ENCODE measurements around the gene FSTL4.
A peak's percentile ranks its signal among the peaks of the same experiment; 100 is the strongest.
"Not testable (repeated sequence)": the region's sequence is repeated elsewhere in the genome, so short reads cannot be mapped to it uniquely, and the experiment has no call there.

Gene FSTL4

DNA sequence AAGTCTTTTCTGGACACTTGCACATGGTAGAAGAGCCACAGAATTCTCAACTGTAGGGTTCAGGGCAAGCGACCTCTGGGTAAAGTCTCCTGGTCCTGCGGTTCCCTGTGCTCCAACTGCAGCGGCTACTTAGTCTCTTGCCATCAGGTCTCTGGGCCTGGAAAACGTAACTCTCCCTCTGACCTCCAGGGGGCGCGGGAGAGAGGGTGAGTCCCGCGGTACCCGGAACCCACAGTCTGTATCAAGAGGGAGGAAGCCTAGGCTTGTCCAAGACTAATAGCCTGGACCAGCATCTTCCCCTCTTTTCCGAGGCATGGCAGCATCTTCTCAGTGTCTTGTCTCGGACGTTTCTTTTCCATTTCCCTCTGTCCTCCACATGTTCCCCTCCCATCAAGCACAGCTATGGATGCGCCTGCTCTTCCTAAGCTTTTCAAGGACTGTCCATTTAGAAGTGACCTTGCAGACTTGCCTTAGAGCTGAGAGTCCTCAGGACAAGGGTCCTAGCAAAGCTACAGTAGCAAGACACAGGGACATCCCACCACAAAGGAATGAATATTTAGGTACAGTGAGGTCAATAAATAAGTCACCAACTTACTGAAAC is 59.3 kb downstream of the FSTL4 start:
- DNase-seq (ENCODE audit: low read depth), result peak; percentile 62

DNA sequence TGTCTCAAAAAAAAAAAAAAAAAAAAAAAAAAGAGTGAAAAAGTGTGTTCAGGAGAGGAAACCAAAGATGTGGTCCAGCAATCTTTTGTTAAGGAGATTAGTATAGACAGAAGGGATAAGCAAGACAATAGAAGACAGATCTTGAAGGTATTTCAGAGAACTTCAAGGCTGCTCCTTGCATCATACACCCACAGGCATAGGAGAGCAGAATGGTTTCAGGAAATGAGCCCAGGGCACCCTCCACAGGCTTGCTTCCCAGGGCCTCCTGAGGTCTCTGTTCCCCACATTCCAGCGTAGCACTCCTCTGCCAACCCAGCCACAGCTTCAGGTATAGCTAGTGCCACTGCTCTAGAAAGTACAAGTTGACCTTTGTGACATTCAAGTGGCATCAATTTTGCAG is 65.8 kb downstream of the FSTL4 start:
- DNase-seq (ENCODE audit: low read depth), result no peak

DNA sequence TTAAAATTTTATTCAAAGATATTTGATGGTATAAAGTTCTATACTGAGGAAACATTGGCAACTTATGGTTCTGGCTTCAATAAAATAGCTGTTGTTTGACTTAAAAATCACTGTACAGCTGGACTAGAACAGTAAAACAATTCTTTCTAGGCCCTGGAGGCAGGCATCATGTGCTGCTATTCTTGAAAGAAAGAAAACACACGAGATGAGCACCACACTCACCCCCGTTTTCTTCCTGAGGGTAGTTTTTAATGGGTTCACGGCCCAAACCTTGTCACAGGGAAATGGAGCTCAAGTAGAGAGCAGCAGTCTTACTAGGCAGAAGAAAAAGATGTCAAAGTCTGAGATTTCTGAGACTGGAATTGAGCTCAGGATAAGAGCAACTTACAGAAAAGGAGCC is 68.0 kb downstream of the FSTL4 start:
- DNase-seq (ENCODE audit: low read depth), result no peak

DNA sequence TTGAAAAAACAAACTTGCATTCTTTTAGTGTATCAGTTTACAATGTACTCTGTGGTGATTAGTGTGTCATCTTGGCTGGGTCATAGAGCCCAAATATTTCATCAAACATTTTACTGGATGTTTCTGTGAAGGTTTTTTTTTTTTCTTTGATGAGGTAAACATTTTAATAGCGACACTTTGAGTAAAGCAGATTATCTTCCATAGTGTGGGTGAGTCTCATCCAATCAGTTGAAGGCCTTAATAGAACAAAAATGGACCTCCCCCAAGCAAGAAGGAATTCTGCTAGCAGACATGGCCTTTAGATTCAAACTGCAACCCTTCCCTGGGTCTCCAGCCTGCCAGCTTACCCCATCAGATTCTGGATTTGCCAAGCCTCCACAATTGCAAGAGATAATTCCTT is 72.5 kb downstream of the FSTL4 start:
- no peak for DNase-seq (ENCODE audit: low read depth)

DNA sequence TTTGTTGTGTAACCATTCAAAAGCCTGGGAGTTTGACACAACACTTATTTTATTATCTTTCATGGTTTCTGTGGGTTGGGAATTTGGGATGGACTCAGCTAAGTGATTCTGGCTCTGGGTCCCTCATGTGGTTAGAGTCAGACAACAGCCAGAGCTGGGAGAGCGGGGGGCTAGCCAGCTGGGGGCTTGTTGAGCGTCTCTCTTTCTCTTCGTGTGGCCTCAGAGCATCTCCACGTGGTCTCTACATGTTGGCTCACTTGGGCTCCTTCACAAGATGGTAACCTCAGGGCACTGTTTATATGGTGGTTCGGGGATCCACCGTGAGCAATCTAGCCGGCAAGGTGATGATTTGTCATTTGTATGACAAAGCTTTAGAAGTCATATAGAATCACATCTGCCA is 73.6 kb downstream of the FSTL4 start:
- no peak for DNase-seq (ENCODE audit: low read depth)

DNA sequence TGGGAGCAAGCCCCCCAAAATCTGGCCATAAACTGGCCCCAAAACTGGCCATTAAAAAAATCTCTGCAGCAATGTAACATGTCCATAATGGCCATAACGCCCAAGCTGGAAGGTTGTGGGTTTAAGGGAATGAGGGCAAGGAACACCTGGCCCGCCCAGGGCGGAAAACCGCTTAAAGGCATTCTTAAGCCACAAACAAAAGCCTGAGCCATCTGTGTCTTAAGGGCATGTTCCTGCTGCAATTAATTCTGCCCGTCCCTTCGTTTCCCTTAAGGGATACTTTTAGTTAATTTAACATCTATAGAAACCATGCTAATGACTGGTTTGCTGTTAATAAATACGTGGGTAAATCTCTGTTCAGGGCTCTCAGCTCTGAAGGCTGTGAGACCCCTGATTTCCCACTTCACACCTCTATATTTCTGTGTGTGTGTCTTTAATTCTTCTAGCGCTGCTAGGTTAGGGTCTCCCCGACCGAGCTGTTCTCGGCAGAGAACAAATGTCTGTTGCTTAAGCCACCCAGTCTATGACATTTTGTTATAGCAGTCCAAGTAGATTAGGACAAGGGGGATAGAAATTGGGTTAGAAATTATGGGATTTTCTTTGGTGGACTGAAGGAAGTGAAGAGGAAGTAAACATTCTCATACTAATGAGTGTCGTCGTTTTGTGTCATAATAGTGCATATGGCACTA is 77.0 kb downstream of the FSTL4 start:
- not testable (repeated sequence) for DNase-seq (ENCODE audit: low read depth)

DNA sequence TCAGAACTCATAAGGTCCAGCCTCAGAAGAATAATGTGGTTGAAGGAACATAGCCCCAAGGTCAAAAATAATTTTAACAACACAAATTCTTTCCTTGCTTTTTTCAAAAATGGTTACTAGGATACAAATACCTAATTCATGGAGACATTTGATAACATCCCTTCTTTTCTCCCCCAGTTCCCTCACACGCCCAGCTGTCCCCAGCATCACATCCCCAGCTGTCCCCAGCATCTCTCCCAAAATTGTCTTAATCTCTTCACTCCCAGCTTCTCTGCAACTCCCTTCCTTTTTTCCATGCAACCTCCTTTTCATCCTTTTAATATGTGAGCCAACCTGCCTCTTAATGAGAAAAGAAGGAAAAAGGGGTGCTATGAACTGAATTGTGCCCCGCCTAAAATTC is 77.8 kb downstream of the FSTL4 start:
- DNase-seq (ENCODE audit: low read depth), result no peak

DNA sequence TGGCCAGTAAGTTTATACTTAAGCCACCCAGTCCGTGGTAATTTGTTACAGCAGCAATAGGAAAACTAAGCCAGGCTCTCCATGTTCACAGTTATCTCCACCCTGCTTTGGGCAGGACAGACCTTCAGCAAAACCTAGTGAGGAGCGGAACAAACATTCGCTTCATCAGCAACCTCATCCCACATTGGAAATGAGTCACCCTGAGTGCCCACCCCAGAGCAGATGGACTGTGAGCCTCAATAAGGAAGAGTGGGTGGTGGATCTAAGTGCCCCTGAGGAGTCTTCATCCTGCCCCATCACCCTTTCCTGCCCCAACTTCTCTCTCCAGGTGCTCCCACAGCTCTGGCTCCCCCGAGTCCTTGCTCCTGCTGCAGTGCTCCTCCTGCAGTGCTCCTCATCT is 78.8 kb downstream of the FSTL4 start:
- DNase-seq (ENCODE audit: low read depth), result no peak

DNA sequence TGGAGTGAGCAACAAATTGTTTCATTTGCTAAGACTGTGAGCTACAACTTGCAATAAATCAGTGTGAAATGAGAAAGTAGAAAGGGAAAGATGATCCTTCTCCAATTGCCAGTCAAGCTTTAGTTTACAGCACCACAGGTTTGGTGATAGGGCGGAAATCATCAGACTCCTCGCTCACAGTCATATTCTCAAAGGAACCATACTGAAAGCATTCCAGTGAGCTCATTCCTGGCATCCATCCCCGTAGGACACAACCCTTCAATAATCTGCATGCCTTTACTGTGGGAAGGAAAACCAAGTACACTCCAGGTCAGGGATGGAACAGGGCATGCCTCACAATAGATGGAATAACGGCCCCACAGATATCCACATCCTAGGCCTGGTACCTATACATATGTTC is 80.7 kb downstream of the FSTL4 start:
- DNase-seq (ENCODE audit: low read depth), result peak; percentile 32

DNA sequence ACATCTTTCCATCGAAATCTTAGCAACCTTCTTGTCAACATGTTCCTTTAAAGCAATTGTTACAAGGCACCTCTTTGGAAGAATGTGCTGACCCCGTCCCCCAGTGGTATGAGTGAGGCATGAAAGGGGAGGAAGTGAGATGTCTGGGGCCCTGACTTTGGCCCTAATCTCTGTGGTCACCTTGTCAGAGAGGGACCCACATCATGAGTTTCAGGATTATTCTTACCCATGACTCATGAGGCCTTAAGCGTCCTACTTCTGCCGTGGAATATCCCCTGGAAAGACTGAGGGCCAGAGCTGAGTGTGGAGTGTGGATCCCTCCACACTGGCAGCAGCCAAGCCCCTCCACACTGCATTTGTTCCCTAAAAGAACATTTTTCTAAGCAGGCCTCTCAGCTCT is 81.2 kb downstream of the FSTL4 start:
- DNase-seq (ENCODE audit: low read depth), result no peak

DNA sequence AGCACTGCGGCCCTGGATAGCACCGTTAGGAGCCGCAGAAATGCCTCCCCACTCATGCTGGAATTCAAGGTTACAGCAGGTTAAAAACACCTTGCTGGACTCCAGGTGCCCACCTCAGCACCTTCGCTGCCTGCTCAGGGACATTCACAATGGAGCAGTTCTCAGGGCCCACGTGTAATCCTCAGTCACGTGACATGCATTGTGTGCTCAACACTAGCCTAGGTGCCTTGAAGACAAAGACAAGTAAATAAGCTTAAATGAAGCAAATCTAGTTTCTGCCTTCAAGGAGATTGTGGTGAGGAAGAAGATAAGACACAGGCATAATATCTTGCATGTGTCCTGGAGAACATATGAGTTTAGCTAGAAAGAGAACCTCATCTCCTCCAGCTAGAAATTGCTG is 82.1 kb downstream of the FSTL4 start:
- DNase-seq (ENCODE audit: low read depth), result no peak

DNA sequence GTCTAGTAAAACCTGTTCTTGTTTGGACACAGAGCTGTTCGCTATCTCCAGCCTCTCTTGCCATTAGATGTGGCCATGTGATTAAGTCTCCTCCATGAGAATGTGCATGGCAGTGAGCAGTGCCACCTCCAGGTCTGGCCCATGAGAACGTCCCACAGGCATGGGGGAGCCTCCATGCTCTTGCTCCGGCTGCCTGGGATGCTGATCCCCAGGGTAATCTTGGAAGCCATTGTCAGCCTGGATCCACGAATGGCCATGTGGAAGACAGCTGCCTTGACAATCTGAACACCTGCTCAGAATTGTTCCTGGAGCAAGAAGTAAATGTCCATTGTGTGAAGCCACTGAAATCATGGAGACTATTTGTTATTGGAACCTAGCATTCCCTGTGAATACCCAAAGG is 83.5 kb downstream of the FSTL4 start:
- DNase-seq (ENCODE audit: low read depth), result no peak

DNA sequence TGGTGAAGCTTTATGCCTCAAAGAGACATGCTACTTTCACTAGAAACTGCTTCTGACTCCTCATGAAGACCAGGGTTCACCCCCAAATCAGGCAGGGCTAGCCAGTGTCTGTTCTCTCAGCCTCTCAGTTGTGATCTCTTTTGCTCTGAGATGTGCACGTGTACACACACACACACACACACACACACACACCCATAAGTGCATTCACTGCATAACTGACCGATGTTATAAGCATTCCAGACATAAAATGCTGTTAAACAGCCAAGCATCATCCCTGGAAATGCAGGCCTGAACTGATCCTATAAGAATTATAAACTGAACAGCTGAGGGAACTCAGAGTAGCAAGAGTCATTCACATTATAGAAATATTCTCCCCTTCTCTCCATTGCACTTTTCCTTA is 85.0 kb downstream of the FSTL4 start:
- peak; percentile 37 for DNase-seq (ENCODE audit: low read depth)

DNA sequence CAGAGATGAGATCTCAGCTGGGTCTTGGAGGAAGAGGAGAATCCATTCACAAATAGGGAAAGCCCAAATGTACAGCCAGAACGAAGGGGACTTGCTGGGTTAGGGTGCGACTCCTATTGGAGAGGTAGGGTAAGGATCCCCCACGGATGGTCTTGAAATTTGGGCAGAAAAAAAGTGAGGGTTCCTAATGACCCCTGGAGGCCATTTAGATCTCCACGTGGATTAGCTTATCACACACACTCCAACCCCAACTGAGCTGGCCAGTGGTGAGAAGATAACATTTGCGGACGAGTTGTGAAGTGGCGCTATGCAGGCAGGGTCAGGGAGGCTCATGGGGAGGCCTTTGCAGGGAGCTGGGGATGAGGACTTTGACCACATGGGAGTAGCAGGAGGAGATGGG is 86.0 kb downstream of the FSTL4 start:
- DNase-seq (ENCODE audit: low read depth), result no peak

DNA sequence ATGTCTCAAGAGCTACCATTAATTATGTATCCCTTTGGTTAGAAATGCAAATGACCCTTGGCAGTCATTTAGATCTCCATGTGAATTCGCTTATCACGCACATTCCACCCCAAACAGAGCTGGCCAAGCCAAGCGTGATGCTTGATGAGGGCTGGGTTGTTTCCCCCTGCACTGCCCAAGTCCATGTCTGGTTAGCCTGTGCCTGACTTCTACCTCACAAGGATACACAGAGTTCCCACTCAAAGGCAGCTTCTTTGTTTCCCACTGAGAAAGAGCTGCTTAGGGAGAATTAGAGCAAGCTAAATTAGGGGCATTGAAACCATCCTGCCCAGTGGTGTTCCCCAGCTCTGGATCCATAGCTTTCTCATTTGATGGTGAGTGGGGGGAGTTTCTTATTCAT is 87.2 kb downstream of the FSTL4 start:
- no peak for DNase-seq (ENCODE audit: low read depth)

DNA sequence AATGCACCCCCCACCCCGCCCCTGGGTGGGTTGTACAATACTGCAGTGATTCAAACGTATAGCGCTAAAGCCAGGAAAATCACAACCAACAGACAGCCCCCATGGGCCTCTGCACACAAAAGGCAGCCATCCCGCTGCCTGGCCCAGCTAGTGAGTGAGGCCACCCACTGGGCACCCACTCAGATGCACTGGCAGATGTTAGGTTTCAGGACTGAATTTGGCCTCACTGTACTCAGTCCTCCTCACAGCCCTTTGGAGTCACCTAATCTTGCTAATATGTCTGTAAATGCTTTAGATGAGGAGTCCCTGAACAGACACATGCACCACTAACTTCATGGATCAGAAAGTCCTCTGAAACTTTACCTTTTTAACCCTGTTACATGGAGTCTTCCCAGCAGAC is 87.7 kb downstream of the FSTL4 start:
- no peak for DNase-seq (ENCODE audit: low read depth)

DNA sequence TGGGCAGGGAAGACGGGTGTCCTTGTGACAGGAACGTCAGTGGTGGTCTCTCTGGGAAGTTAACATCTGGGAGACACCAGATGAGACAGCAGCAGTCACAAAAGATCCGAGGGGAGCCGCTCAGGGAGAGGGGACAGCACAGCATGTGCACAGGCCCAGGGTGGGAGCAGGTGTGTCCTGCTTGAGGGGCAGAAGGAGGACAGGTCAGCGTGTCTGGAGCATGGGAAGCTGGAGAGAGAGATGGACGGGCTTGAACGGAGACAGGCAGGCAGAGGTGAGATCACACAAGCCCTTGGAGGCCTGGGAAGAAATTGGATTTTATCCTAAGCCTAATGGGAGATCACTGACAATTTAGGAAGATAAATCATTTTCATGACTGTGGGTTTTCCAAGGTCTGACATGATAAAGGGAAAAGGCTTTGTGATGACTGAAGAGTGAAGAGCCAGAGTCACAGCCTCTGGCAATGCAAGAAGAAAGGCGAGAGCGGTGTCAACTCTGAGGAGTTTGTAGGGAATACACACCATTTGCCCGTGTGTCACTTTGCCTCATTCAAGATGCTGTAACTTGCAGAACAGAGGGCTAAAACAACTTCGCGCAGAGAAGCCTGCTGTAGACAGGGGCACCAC is 88.3 kb downstream of the FSTL4 start:
- DNase-seq (ENCODE audit: low read depth), result no peak

DNA sequence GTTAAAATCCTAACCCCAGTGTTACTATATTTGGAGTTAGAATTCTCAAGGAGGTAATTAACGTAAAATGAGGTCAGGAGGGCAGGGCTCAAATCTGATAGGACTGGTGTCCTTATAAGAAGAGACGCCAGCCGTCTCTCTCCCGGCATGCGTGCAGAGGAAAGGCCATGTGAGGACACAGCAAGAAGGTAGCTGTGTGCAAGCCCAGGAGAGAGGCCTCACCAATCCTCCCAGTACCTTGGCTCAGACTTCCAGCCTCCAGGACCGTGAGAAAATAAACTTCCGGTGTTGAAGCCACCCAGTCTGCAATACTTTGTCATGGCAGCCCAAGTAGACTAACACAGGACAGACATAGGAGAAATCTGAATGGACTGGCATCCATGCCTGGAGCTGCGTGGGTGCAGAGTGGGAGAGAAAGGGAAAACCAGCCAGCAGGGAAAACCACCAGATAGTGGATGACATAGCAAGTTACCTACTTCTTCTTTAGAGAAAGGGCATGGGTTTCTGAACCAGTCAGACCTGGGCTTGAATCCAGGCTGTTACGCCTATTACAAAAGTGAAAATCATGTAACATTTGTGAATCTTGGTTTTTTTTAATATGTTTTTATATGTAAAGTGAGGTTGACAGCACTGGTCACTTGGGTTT is 89.2 kb downstream of the FSTL4 start:
- no peak for DNase-seq (ENCODE audit: low read depth)

DNA sequence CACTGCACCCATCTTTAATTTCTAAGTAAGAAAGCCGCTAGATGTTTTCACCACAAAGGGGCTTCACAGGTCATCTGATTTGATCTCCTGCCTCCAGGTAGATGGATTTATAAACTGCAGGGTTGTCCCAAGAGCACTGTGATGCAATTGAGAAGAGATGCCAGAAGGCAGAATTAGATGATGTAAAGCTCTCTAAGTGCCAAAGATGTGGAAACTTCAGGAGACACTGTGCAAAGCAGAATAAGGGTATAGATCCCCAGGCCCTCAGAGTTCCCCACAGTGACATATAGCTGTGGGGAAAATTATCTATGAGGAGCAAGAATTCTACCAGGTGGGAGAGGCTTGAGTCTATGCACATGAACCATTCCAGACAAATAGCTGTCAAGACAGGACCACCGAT is 90.5 kb downstream of the FSTL4 start:
- no peak for DNase-seq (ENCODE audit: low read depth)

DNA sequence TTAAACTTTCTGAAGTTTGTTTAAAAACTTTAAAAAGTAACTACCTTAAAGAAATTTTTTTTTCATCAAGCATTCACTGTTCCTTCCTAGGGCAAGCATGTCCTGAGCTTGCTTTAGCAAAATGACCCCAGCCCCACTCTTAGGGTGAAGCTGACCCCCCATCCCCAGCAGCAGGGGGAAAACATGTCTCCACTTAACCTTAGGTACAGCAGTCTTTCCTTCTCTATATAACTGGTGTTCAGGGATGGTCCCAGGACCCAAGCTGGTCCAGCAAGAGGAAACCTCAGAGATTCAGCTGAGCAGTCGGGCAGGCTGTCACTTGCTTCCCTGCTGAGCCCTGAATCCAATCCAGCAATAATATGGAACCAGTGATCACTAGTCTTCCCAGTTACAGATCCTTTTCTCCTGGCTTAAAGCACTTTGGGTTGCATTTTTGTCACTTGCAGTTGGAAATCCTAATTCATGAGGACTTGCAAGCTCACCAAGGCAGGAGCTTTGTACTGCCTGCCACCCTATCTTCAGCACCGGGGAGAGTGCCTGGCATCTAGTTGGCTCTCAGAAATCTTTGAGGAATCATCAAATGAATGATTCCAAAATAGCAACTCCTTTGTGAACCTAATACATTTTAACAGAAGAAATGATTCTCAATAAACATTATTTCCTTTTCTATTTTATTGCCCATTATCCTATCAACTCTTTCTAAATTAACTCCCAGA is 91.2 kb downstream of the FSTL4 start:
- DNase-seq (ENCODE audit: low read depth), result no peak

DNA sequence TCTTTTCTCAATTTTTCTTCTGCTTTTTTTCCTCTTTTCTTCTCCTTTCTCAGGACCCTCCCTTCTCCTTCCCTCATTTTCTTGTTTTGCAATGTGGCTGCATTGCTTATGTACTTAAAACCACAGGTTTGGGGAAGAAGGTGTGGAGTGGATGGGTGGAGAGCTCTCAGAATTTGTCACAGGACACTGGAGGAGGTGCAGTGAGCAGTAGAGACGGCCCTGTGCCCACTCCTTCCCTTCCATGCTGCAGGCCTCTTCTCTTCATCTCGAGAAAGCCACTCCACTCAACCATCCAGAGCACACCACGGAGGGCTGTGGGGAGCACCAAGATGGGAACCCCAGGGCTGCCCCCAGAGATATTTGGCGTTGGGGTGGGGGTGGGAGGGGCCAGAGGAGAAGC is 92.3 kb downstream of the FSTL4 start:
- no peak for DNase-seq (ENCODE audit: low read depth)

DNA sequence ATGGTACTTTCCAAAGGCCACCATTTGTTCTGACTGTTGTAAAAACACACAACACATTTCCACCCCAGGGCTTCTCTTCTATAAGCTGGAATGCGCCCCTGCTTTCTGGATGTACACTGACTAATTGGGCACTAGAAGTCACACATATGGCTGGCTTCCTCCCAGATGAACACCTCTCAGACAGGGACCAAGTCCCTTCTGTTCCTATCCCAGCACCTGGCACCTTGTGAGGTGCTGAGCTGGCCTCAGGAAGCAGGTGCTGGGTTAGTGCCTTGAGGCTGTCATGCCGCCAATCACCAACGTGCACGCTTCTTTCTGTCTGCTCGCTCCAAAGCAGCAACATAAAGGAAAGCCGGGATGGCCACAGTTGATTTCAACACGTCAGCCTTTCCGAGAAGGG is 93.2 kb downstream of the FSTL4 start:
- DNase-seq (ENCODE audit: low read depth), result no peak

DNA sequence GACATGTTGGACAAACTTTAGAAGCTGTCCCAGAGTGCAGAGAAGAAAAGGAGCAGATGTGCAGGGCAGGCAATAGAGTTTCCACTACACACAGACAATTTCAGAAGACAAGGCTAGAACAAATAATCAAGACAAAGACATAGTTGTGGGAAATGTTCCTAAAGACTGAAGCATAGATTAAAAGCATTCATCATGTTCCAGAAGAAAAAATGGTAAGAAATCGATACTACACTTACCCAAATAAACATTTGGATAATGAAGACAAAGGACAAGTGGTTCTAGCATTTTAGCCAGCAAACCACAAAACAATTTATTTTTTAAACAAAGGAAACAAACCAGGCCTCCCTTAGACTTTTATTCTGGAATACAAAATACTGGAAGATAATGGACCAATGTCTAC is 97.9 kb downstream of the FSTL4 start:
- no peak for DNase-seq (ENCODE audit: low read depth)
